SK-N-SH (cell line): ENCODE data around the gene MAPKAP1.

Experiments
- CHD2 ChIP-seq: fragments of 150-350 bp; IDR thresholded peaks from 2 replicates; pipeline ENCODE4 v1.6.1; 2018; ENCODE audit warnings: low read length; ENCODE audit not compliant: partially characterized antibody
- CTCF ChIP-seq: fragments of 200-600 bp; sonication (generic); IDR thresholded peaks from 2 replicates; pipeline ENCODE4 v1.6.1; 2017; ENCODE audit warnings: antibody characterized with exemption, mild to moderate bottlenecking, moderate library complexity
- EZH2phosphoT487 ChIP-seq: fragments of 200-600 bp; sonication (generic); IDR thresholded peaks from 2 replicates; pipeline ENCODE4 v1.6.1; 2017; ENCODE audit warnings: low read depth, mixed run types, mild to moderate bottlenecking, antibody characterized with exemption, moderate library complexity, borderline replicate concordance
- FOSL2 ChIP-seq: IDR thresholded peaks from 2 replicates; pipeline ENCODE4 v1.4.0; 2012; ENCODE audit warnings: low read depth, mild to moderate bottlenecking, moderate library complexity, borderline replicate concordance
- FOXM1 ChIP-seq: IDR thresholded peaks from 2 replicates; pipeline ENCODE4 v1.4.0; 2012; ENCODE audit warnings: low read depth, mild to moderate bottlenecking
- GATA2 ChIP-seq: sonication (generic); formaldehyde crosslinking; IDR thresholded peaks from 2 replicates; pipeline ENCODE4 v1.5.0; 2020; ENCODE audit warnings: mild to moderate bottlenecking, missing genetic modification reagents
- MAX ChIP-seq: IDR thresholded peaks from 2 replicates; pipeline ENCODE4 v1.4.0; 2012; ENCODE audit warnings: low read depth
- NFIC ChIP-seq: IDR thresholded peaks from 2 replicates; pipeline ENCODE4 v1.4.0; 2012; ENCODE audit warnings: borderline replicate concordance
- RAD21 ChIP-seq: IDR thresholded peaks from 2 replicates; pipeline ENCODE4 v1.6.1; 2012; ENCODE audit warnings: mild to moderate bottlenecking, low read length
- REST ChIP-seq: IDR thresholded peaks from 2 replicates; pipeline ENCODE4 v1.6.1; 2012; ENCODE audit warnings: mild to moderate bottlenecking, low read depth, low read length, moderate library complexity
- TAF1 ChIP-seq: IDR thresholded peaks from 2 replicates; pipeline ENCODE4 v1.6.1; 2012; ENCODE audit warnings: low read depth, mild to moderate bottlenecking, low read length, moderate library complexity, borderline replicate concordance

- TF ChIP-seq CTCF (no peak), REST (no peak), NFIC (no peak), RAD21 (no peak), TAF1 (no peak), FOXM1 (no peak), EZH2phosphoT487 (no peak), FOSL2 (no peak), MAX (no peak), GATA2 (CRISPR knock-in tag) (no peak), CHD2 (no peak)
Measured at GRCh38 chr9:125461636-125462190, 245.3 kb downstream of the MAPKAP1 start.
